HEK293T (cell line): Measurements from ENCODE around the gene DFFA.
"Not testable (repeated sequence)": the region's sequence is repeated elsewhere in the genome, so short reads cannot be mapped to it uniquely, and the experiment has no call there.

Experiments
- CTCF ChIA-PET: fragments of 350-600 bp; formaldehyde crosslinking; extraction: SDS; loops from one replicate; lab custom pipeline; 2021; ENCODE audit warnings: antibody characterized with exemption, inconsistent platforms; lab: Yijun Ruan, JAX
- POLR2A ChIA-PET: fragments of 350-600 bp; formaldehyde crosslinking; extraction: SDS; loops from one replicate; lab custom pipeline; 2020; ENCODE audit warnings: antibody characterized with exemption, inconsistent platforms; lab: Yijun Ruan, JAX
- DNase-seq: peaks from one replicate; pipeline ENCODE4 v3.0.0; 2012; ENCODE audit warnings: mixed read lengths; ENCODE audit errors: extremely low spot score
- ARNT ChIP-seq: fragments of 450-650 bp; IDR thresholded peaks from 2 replicates; pipeline ENCODE4 v1.6.1; 2017; ENCODE audit warnings: mild to moderate bottlenecking
- BHLHE40 ChIP-seq: fragments of 450-650 bp; IDR thresholded peaks from 2 replicates; pipeline ENCODE4 v1.6.1; 2016; ENCODE audit warnings: mild to moderate bottlenecking, moderate library complexity, borderline replicate concordance
- CTBP1 ChIP-seq: fragments of 450-650 bp; IDR thresholded peaks from 2 replicates; pipeline ENCODE4 v1.6.1; 2016; ENCODE audit warnings: borderline replicate concordance
- ELF4 ChIP-seq: fragments of 450-650 bp; IDR thresholded peaks from 2 replicates; pipeline ENCODE4 v1.6.1; 2017; ENCODE audit warnings: antibody characterized with exemption
- FOXA1 ChIP-seq: fragments of 450-650 bp; IDR thresholded peaks from 2 replicates; pipeline ENCODE4 v1.6.1; 2016; ENCODE audit warnings: mild to moderate bottlenecking
- FOXK2 ChIP-seq: fragments of 450-650 bp; IDR thresholded peaks from 2 replicates; pipeline ENCODE4 v1.6.1; 2016; ENCODE audit warnings: mild to moderate bottlenecking
- FOXM1 ChIP-seq: fragments of 450-650 bp; IDR thresholded peaks from 2 replicates; pipeline ENCODE4 v1.6.1; 2017; ENCODE audit warnings: mild to moderate bottlenecking, borderline replicate concordance
- HDGF ChIP-seq: fragments of 450-650 bp; IDR thresholded peaks from 2 replicates; pipeline ENCODE4 v1.6.1; 2017; ENCODE audit warnings: antibody characterized with exemption, borderline replicate concordance
- L3MBTL2 ChIP-seq: fragments of 450-650 bp; conservative IDR thresholded peaks from 2 replicates; pipeline ENCODE4 v1.6.1; 2016; ENCODE audit warnings: mild to moderate bottlenecking
- LEF1 ChIP-seq: fragments of 450-650 bp; IDR thresholded peaks from 2 replicates; pipeline ENCODE4 v1.6.1; 2017; ENCODE audit warnings: mild to moderate bottlenecking, borderline replicate concordance
- NFRKB ChIP-seq: fragments of 450-650 bp; IDR thresholded peaks from 2 replicates; pipeline ENCODE4 v1.6.1; 2016; ENCODE audit warnings: mild to moderate bottlenecking, moderate library complexity
- PKNOX1 ChIP-seq: fragments of 450-650 bp; IDR thresholded peaks from 2 replicates; pipeline ENCODE4 v1.6.1; 2016
- SP1 ChIP-seq: fragments of 450-650 bp; IDR thresholded peaks from 2 replicates; pipeline ENCODE4 v1.6.1; 2017
- SUZ12 ChIP-seq: fragments of 450-650 bp; IDR thresholded peaks from 2 replicates; pipeline ENCODE4 v1.6.1; 2016; ENCODE audit warnings: mild to moderate bottlenecking
- TARDBP ChIP-seq: fragments of 450-650 bp; IDR thresholded peaks from 2 replicates; pipeline ENCODE4 v1.6.1; 2016
- ZNF384 ChIP-seq: fragments of 450-650 bp; IDR thresholded peaks from 2 replicates; pipeline ENCODE4 v1.6.1; 2016

The DFFA gene

DNA sequence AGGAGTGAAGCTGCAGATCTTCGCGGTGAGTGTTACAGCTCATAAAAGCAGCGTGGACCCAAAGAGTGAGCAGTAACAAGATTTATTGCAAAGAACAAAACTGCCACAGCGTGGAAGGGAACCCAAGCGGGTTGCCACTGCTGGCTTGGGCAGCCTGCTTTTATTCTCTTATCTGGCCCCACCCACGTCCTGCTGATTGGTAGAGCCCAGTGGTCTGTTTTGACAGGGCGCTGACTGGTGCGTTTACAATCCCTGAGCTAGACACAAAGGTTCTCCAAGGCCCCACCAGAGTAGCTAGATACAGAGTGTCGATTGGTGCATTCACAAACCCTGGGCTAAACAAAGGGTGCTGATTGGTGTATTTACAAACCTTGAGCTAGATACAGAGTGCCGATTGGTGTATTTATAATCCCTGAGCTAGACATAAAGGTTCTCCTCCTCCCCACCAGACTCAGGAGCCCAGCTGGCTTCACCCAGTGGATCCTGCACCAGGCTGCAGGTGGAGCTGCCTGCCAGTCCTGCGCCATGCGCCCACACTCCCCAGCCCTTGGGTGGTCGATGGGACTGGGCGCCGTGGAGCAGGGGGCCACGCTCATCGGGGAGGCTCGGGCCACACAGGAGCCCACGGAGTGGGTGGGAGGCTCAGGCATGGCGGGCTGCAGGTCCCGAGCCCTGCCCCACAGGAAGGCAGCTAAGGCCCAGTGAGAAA is 46.3 kb downstream of the DFFA start:
- CTCF ChIA-PET: interaction anchor here (0.6 kb wide), 1 partner anchor 48 kb away, joined by 3 read pairs; no protein-coding TSS in a partner anchor
- POLR2A ChIA-PET, DNase-seq: not testable (repeated sequence)
- TF ChIP-seq PKNOX1: 0 out of 2 replicates have a peak, but pooled peaks have one; percentile 16

DNA sequence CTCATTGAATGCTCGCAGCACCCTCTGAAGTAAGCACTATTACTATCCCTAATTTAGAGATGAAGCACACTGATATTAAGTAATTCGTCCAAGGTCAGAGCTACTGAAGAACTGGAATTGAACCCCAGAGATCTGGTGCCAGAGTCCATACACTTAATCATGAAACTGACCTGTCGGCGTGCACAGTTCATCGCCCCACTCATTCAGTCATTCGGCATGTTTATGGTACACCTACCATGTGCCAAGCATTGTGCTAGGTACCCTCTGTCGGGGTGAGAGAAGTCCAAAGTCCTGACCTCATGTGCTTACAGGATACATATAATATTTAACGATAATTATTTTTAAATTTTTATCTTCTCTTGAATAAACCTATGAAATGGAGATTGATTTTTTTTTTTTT is 47.7 kb downstream of the DFFA start:
- no peak for DNase-seq
- CTCF ChIA-PET: interaction anchor here (0.6 kb wide), 1 partner anchor 47 kb away, joined by 4 read pairs; no protein-coding TSS in a partner anchor
- TF ChIP-seq FOXM1: no peak
- POLR2A ChIA-PET: interaction anchor here (0.8 kb wide), 1 partner anchor 26 kb away, joined by 3 read pairs; no protein-coding TSS in a partner anchor

- ChIA-PET POLR2A (interaction anchor here (0.8 kb wide), 1 partner anchor 26 kb away, joined by 3 read pairs; no protein-coding TSS in a partner anchor), CTCF (interaction anchor here (0.6 kb wide), 1 partner anchor 47 kb away, joined by 4 read pairs; no protein-coding TSS in a partner anchor)
- no peak for DNase-seq
- TF ChIP-seq BHLHE40: no peak
- TF ChIP-seq HDGF: no peak
- no peak for TF ChIP-seq FOXM1
- no peak for TF ChIP-seq SUZ12
- TF ChIP-seq ZNF384: no peak
- TF ChIP-seq FOXA1: no peak
- TF ChIP-seq LEF1: no peak
- TF ChIP-seq TARDBP: no peak
- TF ChIP-seq SP1: no peak
- TF ChIP-seq L3MBTL2: no peak
- no peak for TF ChIP-seq PKNOX1
- TF ChIP-seq FOXK2: no peak
- TF ChIP-seq ARNT: no peak
- TF ChIP-seq NFRKB: no peak
- no peak for TF ChIP-seq CTBP1
- TF ChIP-seq ELF4: no peak
Observed at GRCh38 chr1:10424034-10424433, 48.3 kb downstream of the DFFA start.

DNA sequence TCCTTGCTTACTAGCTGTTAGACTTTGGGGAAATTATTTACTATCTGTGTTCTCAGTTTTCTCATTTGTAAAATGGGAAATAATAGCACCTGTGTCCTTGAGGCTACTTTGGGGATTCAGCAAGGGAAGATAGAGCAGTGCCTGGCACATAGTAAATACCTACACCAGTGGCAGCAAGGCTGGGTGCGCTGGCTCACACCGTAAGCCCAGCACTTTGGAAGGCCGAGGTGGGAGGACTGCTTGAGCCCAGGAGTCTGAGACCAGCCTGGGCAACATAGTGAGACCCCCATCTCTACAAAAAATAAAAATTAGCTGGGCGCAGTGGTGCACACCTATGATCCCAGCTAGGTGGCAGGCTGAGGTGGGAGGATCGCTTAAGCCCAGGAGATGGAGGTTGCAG is 50.7 kb downstream of the DFFA start:
- DNase-seq: no peak
- ChIA-PET CTCF (no interaction called here), POLR2A (interaction anchor here (1.2 kb wide), 1 partner anchor 9 kb away, joined by 3 read pairs; no protein-coding TSS in a partner anchor)
- TF ChIP-seq PKNOX1 (no peak), FOXA1 (no peak), L3MBTL2 (no peak), ZNF384 (no peak), SP1 (no peak), CTBP1 (no peak), FOXK2 (no peak), BHLHE40 (no peak), HDGF (no peak), NFRKB (no peak), TARDBP (no peak), SUZ12 (no peak), ELF4 (no peak)

- TF ChIP-seq BHLHE40: no peak
- no peak for TF ChIP-seq HDGF
- TF ChIP-seq FOXM1: no peak
- TF ChIP-seq SUZ12: no peak
- no peak for TF ChIP-seq NFRKB
- TF ChIP-seq PKNOX1: no peak
- no peak for TF ChIP-seq FOXK2
- TF ChIP-seq LEF1: no peak
- no peak for TF ChIP-seq ARNT
- TF ChIP-seq FOXA1: no peak
- no peak for TF ChIP-seq TARDBP
- CTCF ChIA-PET: no interaction called here
- no peak for DNase-seq
- POLR2A ChIA-PET: no interaction called here
Observed at GRCh38 chr1:10419351-10419750, 53.0 kb downstream of the DFFA start.

GRCh38 chr1:10418741-10419140 is 53.6 kb downstream of the DFFA start:
- CTCF ChIA-PET: interaction anchor here (0.7 to 1.2 kb wide), 2 partner anchors 9 to 25 kb away, joined by 3 to 5 read pairs; no protein-coding TSS in a partner anchor
- DNase-seq: not testable (repeated sequence)
- POLR2A ChIA-PET: interaction anchor here (0.6 kb wide), 1 partner anchor 710 kb away, joined by 3 read pairs; no protein-coding TSS in a partner anchor

DNA sequence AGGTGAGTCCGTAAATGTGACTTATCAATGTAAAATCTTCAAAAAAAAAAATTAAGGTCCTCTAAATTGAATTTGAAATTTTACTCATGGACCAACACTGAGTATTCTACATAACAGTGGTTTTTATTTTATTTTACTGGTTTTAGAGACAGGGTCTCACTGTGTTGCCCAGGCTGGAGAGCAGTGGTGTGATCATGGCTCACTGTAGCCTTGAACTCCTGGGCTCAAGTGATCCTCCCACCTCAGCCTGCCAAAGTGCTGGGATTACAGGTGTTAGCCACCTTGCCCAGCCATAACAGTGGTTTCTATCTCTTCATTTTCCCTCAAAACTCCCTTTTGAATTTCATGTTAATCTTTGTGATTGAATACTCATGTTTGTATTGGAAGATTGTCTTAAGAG is 56.4 kb downstream of the DFFA start:
- CTCF ChIA-PET, DNase-seq, POLR2A ChIA-PET: not testable (repeated sequence)
